ENCODE results near the gene STON1. TPM values are rescaled to one million over a fixed set of nuclear protein-coding genes. Genes with fewer than 3 reads are reported as not detected.
A peak's percentile ranks its signal among the peaks of the same experiment; 100 is the strongest.
"Not testable (repeated sequence)": the region's sequence is repeated elsewhere in the genome, so short reads cannot be mapped to it uniquely, and the experiment has no call there.

Gene STON1
- total RNA-seq, 1 donor from 2014 or later: 13.0 TPM

DNA sequence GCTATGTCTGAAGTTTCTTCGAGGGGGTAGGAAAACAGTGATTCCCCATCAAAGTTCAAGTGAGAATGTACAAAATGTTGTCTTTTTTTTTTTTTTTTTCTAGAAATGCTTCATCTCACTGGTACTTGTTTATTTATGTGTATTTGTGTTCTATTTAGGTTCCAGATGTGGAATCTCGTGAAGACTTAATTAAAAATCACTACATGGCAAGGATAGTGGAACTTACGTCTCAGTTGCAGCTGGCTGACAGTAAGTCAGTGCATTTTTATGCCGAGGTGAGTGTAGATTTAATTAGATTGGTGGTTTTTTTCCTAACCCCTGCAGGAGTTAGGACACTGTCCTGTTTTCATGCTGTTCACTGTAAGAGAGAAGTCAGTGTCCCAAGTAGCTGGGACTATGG, 22.8 kb upstream of the STON1 start:
- Histone ChIP-seq H3K9ac (ENCODE audit: low read depth in 1 of 3, low read length in 3 of 3) (no peak overlapping the region), H3K36me3 (ENCODE audit: control insufficient read depth in 3 of 3, insufficient read depth in 3 of 3, low read length in 3 of 3) (peaks cover 4 to 17% (median 7%) of the 10 kb centered on the region in 3 donors), H3K27ac (ENCODE audit: low read depth, low read length) (no peak overlapping the region), H3K4me1 (ENCODE audit: control insufficient read depth in 3 of 3, insufficient read depth in 3 of 3, low read length in 3 of 3) (no peaks in the 10 kb centered on the region), H3K27me3 (ENCODE audit: control insufficient read depth in 3 of 3, insufficient read depth in 3 of 3, low read length in 3 of 3) (no peaks in the 10 kb centered on the region), H3K4me3 (ENCODE audit: low read length in 3 of 3) (no peak overlapping the region), H3K9me3 (ENCODE audit: control insufficient read depth in 3 of 3, low read length in 3 of 3) (no peaks in the 10 kb centered on the region)

DNA sequence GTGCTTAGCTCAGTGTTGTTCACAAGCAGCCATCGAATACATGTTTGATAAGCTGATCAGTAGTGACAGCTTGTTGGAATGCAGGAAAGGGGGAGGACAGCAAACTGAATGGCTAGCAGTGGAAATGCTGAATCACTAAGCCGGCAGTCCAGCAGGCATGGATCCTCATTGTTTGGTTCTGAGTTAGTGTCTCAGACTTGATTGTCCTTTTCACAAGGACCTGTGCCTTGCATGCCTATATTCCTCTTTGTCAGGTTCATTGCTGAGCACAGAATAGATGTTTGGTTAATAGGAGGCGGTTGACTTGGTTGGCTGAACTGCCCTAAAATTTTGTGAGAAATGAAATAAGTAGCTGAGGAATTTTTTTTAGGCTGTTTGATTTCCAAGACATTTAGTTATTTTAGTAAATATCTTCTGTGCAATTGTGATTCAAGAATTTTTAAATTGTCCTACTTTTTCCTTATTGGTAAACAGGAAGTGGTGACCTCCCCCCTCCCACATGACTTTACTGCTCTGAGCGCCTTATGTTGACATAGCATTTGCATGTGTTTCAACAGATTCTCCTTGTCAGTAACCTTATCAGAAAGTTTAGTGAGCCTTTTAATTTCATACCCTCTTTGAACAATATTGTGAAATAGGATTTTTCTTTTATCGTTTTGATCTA, 21.4 kb upstream of the STON1 start:
- no peaks in the 10 kb centered on the region for H3K9me3 ChIP-seq (ENCODE audit: control insufficient read depth in 3 of 3, low read length in 3 of 3)
- H3K4me3 ChIP-seq (ENCODE audit: low read length in 3 of 3): no peak overlapping the region
- H3K4me1 ChIP-seq (ENCODE audit: control insufficient read depth in 3 of 3, insufficient read depth in 3 of 3, low read length in 3 of 3): no peaks in the 10 kb centered on the region
- peaks cover 4 to 24% (median 13%) of the 10 kb centered on the region in 3 donors for H3K36me3 ChIP-seq (ENCODE audit: control insufficient read depth in 3 of 3, insufficient read depth in 3 of 3, low read length in 3 of 3)
- H3K27ac ChIP-seq (ENCODE audit: low read depth, low read length): no peak overlapping the region
- no peaks in the 10 kb centered on the region for H3K27me3 ChIP-seq (ENCODE audit: control insufficient read depth in 3 of 3, insufficient read depth in 3 of 3, low read length in 3 of 3)
- H3K9ac ChIP-seq (ENCODE audit: low read depth in 1 of 3, low read length in 3 of 3): no peak overlapping the region

- Histone ChIP-seq H3K27me3 (ENCODE audit: control insufficient read depth in 3 of 3, insufficient read depth in 3 of 3, low read length in 3 of 3) (no peaks in the 10 kb centered on the region), H3K9me3 (ENCODE audit: control insufficient read depth in 3 of 3, low read length in 3 of 3) (no peaks in the 10 kb centered on the region), H3K4me1 (ENCODE audit: control insufficient read depth in 3 of 3, insufficient read depth in 3 of 3, low read length in 3 of 3) (no peaks in the 10 kb centered on the region), H3K27ac (ENCODE audit: low read depth, low read length) (no peak overlapping the region), H3K9ac (ENCODE audit: low read depth in 1 of 3, low read length in 3 of 3) (no peak overlapping the region), H3K36me3 (ENCODE audit: control insufficient read depth in 3 of 3, insufficient read depth in 3 of 3, low read length in 3 of 3) (peaks cover 7 to 24% (median 15%) of the 10 kb centered on the region in 3 donors), H3K4me3 (ENCODE audit: low read length in 3 of 3) (no peak overlapping the region)
These were observed 19.6 kb upstream of the STON1 start for GRCh38 chr2:48510329-48510728.

GRCh38 chr2:48511849-48512470, 18.0 kb upstream of the STON1 start:
- no peaks in the 10 kb centered on the region for H3K27me3 ChIP-seq (ENCODE audit: control insufficient read depth in 3 of 3, insufficient read depth in 3 of 3, low read length in 3 of 3)
- H3K36me3 ChIP-seq (ENCODE audit: control insufficient read depth in 3 of 3, insufficient read depth in 3 of 3, low read length in 3 of 3): peaks cover 8 to 30% (median 24%) of the 10 kb centered on the region in 3 donors
- peaks cover 0 to 3% (median 0%) of the 10 kb centered on the region in 3 donors for H3K4me1 ChIP-seq (ENCODE audit: control insufficient read depth in 3 of 3, insufficient read depth in 3 of 3, low read length in 3 of 3)
- no peak overlapping the region for H3K4me3 ChIP-seq (ENCODE audit: low read length in 3 of 3)
- no peak overlapping the region for H3K9ac ChIP-seq (ENCODE audit: low read depth in 1 of 3, low read length in 3 of 3)
- no peak overlapping the region for H3K27ac ChIP-seq (ENCODE audit: low read depth, low read length)
- no peaks in the 10 kb centered on the region for H3K9me3 ChIP-seq (ENCODE audit: control insufficient read depth in 3 of 3, low read length in 3 of 3)

DNA sequence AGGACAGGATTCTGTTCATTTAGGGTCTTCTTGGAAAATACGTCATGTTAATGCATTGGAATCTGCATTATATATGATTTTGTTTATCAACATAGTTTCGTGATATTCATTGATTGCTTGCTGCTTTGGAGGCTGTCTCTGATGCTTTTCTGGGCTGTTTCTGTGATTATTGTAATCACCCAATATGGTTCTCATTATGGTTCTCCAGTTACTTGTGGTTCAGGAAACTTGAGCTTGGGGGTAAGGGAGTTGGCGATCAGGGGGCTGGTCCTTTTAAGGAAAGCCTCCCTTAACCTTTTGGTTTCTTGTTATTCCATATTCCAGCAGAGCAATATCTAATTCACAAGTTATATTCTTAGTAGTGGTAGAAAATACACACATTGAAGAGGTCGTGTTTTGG, 17.4 kb upstream of the STON1 start:
- Histone ChIP-seq H3K4me3 (ENCODE audit: low read length in 3 of 3) (no peak overlapping the region), H3K27ac (ENCODE audit: low read depth, low read length) (no peak overlapping the region), H3K9ac (ENCODE audit: low read depth in 1 of 3, low read length in 3 of 3) (no peak overlapping the region), H3K4me1 (ENCODE audit: control insufficient read depth in 3 of 3, insufficient read depth in 3 of 3, low read length in 3 of 3) (peaks cover 0 to 3% (median 0%) of the 10 kb centered on the region in 3 donors), H3K9me3 (ENCODE audit: control insufficient read depth in 3 of 3, low read length in 3 of 3) (no peaks in the 10 kb centered on the region), H3K27me3 (ENCODE audit: control insufficient read depth in 3 of 3, insufficient read depth in 3 of 3, low read length in 3 of 3) (no peaks in the 10 kb centered on the region), H3K36me3 (ENCODE audit: control insufficient read depth in 3 of 3, insufficient read depth in 3 of 3, low read length in 3 of 3) (peaks cover 6 to 31% (median 26%) of the 10 kb centered on the region in 3 donors)

GRCh38 chr2:48514348-48515003, 15.5 kb upstream of the STON1 start:
- Histone ChIP-seq H3K9ac (ENCODE audit: low read depth in 1 of 3, low read length in 3 of 3) (no peak overlapping the region), H3K4me1 (ENCODE audit: control insufficient read depth in 3 of 3, insufficient read depth in 3 of 3, low read length in 3 of 3) (peaks cover 0 to 3% (median 0%) of the 10 kb centered on the region in 3 donors), H3K36me3 (ENCODE audit: control insufficient read depth in 3 of 3, insufficient read depth in 3 of 3, low read length in 3 of 3) (peaks cover 10 to 31% (median 28%) of the 10 kb centered on the region in 3 donors), H3K9me3 (ENCODE audit: control insufficient read depth in 3 of 3, low read length in 3 of 3) (no peaks in the 10 kb centered on the region), H3K27ac (ENCODE audit: low read depth, low read length) (no peak overlapping the region), H3K27me3 (ENCODE audit: control insufficient read depth in 3 of 3, insufficient read depth in 3 of 3, low read length in 3 of 3) (no peaks in the 10 kb centered on the region), H3K4me3 (ENCODE audit: low read length in 3 of 3) (no peak overlapping the region)

GRCh38 chr2:48515513-48515985, 14.4 kb upstream of the STON1 start:
- H3K27me3 ChIP-seq (ENCODE audit: control insufficient read depth in 3 of 3, insufficient read depth in 3 of 3, low read length in 3 of 3): no peaks in the 10 kb centered on the region
- peaks cover 0 to 3% (median 0%) of the 10 kb centered on the region in 3 donors for H3K4me1 ChIP-seq (ENCODE audit: control insufficient read depth in 3 of 3, insufficient read depth in 3 of 3, low read length in 3 of 3)
- no peak overlapping the region for H3K27ac ChIP-seq (ENCODE audit: low read depth, low read length)
- no peaks in the 10 kb centered on the region for H3K9me3 ChIP-seq (ENCODE audit: control insufficient read depth in 3 of 3, low read length in 3 of 3)
- no peak overlapping the region for H3K9ac ChIP-seq (ENCODE audit: low read depth in 1 of 3, low read length in 3 of 3)
- no peak overlapping the region for H3K4me3 ChIP-seq (ENCODE audit: low read length in 3 of 3)
- H3K36me3 ChIP-seq (ENCODE audit: control insufficient read depth in 3 of 3, insufficient read depth in 3 of 3, low read length in 3 of 3): peaks cover 10 to 28% (median 23%) of the 10 kb centered on the region in 3 donors

GRCh38 chr2:48519593-48519992, 10.4 kb upstream of the STON1 start:
- H3K36me3 ChIP-seq (ENCODE audit: control insufficient read depth in 3 of 3, insufficient read depth in 3 of 3, low read length in 3 of 3): peaks cover 7 to 18% (median 10%) of the 10 kb centered on the region in 3 donors
- H3K9me3 ChIP-seq (ENCODE audit: control insufficient read depth in 3 of 3, low read length in 3 of 3): no peaks in the 10 kb centered on the region
- H3K4me1 ChIP-seq (ENCODE audit: control insufficient read depth in 3 of 3, insufficient read depth in 3 of 3, low read length in 3 of 3): peaks cover 0 to 3% (median 0%) of the 10 kb centered on the region in 3 donors
- no peak overlapping the region for H3K9ac ChIP-seq (ENCODE audit: low read depth in 1 of 3, low read length in 3 of 3)
- no peak overlapping the region for H3K4me3 ChIP-seq (ENCODE audit: low read length in 3 of 3)
- H3K27ac ChIP-seq (ENCODE audit: low read depth, low read length): no peak overlapping the region
- no peaks in the 10 kb centered on the region for H3K27me3 ChIP-seq (ENCODE audit: control insufficient read depth in 3 of 3, insufficient read depth in 3 of 3, low read length in 3 of 3)

DNA sequence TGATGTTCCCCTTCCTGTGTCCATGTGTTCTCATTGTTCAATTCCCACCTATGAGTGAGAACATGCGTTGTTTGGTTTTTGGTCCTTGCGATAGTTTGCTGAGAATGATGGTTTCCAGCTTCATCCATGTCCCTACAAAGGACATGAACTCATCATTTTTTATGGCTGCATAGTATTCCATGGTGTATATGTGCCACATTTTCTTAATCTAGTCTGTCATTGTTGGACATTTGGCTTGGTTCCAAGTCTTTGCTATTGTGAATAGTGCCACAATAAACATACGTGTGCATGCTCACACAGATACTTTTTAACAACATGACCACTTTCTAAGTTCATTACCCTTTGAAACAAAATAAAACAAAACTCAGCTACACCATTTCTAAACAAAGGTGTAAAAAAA, 5.2 kb upstream of the STON1 start:
- peak overlapping the region; percentile 47 for H3K27ac ChIP-seq (ENCODE audit: low read depth, low read length)
- not testable (repeated sequence) for H3K9me3 ChIP-seq (ENCODE audit: control insufficient read depth in 3 of 3, low read length in 3 of 3); H3K36me3 ChIP-seq (ENCODE audit: control insufficient read depth in 3 of 3, insufficient read depth in 3 of 3, low read length in 3 of 3); H3K4me3 ChIP-seq (ENCODE audit: low read length in 3 of 3); H3K27me3 ChIP-seq (ENCODE audit: control insufficient read depth in 3 of 3, insufficient read depth in 3 of 3, low read length in 3 of 3); H3K9ac ChIP-seq (ENCODE audit: low read depth in 1 of 3, low read length in 3 of 3)
- peaks cover 4 to 12% (median 8%) of the 10 kb centered on the region in 3 donors for H3K4me1 ChIP-seq (ENCODE audit: control insufficient read depth in 3 of 3, insufficient read depth in 3 of 3, low read length in 3 of 3)
